HEK293 (cell line): ENCODE data around the gene FAM83F.

Experiments
- CTCF ChIP-seq: fragments of 450-650 bp; formaldehyde crosslinking; IDR thresholded peaks from 2 replicates; pipeline ENCODE4 v1.5.1; 2016; ENCODE audit warnings: missing biosample characterization, missing genetic modification characterization
- KLF17 ChIP-seq: fragments of 450-650 bp; formaldehyde crosslinking; IDR thresholded peaks from 2 replicates; pipeline ENCODE4 v1.5.1; 2016; ENCODE audit warnings: missing biosample characterization, missing genetic modification characterization
- SALL2 ChIP-seq: fragments of 450-650 bp; formaldehyde crosslinking; IDR thresholded peaks from 2 replicates; pipeline ENCODE4 v1.5.0; 2017; ENCODE audit warnings: missing biosample characterization, mild to moderate bottlenecking, missing genetic modification characterization, borderline replicate concordance
- ZBTB10 ChIP-seq: fragments of 450-650 bp; formaldehyde crosslinking; IDR thresholded peaks from 2 replicates; pipeline ENCODE4 v1.5.1; 2016; ENCODE audit warnings: missing biosample characterization, missing genetic modification characterization

GRCh38 chr22:39947220-39948216 is 47.2 kb upstream of the FAM83F start:
- TF ChIP-seq KLF17 (tag by site-specific recombination) = no peak
- no peak for TF ChIP-seq ZBTB10 (tag by site-specific recombination)
- TF ChIP-seq CTCF (tag by site-specific recombination) = no peak
- no peak for TF ChIP-seq SALL2 (tag by site-specific recombination)
